Stimulated activated CD8-positive, alpha-beta memory T cell treated with anti-CD3 and anti-CD28 coated beads, Interleukin-15, amount 100 ng/mL, for 24 hours (primary cell): ENCODE data around the gene PHF21A.
"Not testable (repeated sequence)": the region's sequence is repeated elsewhere in the genome, so short reads cannot be mapped to it uniquely, and the experiment has no call there.

Source experiments
- DNase-seq: peaks from one replicate; pipeline ENCODE4 v3.0.0-alpha.2; 2020; ENCODE audit warnings: low read depth

Gene PHF21A

GRCh38 chr11:45904309-45904915 is 216.8 kb downstream of the PHF21A start:
- no peak for DNase-seq

- DNase-seq, result no peak
These were observed 218.5 kb downstream of the PHF21A start for GRCh38 chr11:45902452-45903380.

GRCh38 chr11:45901626-45902025 is 219.6 kb downstream of the PHF21A start:
- DNase-seq, result no peak

DNA sequence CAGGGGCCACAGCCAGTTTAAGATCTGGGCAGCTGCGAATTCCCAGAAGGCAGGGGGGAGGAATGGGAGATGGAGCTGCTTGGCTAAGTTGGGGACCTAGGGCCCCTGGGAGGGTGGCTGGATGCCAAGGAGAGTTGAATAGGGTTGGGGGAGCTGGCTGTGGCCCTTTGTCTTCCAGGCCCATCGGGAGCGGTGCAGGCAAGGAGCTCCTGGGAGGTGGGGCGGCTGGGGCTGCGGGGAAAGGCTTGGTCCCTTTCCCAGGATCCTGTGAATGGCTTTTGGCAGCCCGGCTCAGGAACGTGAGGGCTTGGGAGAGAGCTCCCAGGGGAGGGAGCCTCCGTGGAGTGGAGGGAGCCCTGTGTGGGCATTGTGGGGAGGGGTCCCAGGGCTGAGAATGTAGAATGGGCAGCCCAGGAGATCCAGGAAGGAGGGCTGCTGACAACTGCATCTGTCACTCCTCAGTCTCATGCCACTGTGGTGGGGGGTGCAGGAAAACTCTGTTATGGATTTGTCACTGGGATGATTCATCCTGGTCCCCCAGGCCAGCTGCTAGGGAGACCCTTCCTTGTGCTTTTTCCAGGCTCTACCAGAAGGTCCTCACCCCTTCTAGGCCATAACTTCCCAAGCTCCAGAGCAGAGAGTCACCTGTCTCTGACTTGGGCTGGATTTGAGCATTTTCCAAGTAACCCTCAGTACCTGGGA is 220.2 kb downstream of the PHF21A start:
- no peak for DNase-seq

DNA sequence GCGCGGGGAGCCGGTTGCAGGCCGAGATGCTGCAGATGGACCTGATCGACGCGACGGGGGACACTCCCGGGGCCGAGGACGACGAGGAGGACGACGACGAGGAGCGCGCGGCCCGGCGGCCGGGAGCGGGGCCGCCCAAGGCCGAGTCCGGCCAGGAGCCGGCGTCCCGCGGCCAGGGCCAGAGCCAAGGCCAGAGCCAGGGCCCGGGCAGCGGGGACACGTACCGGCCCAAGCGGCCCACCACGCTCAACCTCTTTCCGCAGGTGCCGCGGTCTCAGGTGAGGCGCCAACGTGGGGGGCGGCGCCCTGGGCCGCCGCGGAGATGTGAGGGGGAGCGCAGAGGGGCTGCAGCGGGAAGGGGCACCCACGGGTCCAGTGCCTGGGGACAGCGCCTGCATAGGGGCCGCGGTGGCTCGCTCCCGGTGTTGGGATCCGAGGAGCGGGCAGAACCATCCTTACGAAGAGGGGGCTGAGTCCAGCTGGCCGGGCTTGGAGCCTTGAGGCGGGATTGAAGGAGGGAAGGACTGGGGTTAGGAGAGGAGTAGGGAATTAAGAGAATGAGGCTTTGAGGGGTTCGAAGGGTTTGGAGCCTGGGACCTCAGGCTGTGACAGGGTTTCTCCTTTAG is 221.0 kb downstream of the PHF21A start:
- DNase-seq, result not testable (repeated sequence)

DNA sequence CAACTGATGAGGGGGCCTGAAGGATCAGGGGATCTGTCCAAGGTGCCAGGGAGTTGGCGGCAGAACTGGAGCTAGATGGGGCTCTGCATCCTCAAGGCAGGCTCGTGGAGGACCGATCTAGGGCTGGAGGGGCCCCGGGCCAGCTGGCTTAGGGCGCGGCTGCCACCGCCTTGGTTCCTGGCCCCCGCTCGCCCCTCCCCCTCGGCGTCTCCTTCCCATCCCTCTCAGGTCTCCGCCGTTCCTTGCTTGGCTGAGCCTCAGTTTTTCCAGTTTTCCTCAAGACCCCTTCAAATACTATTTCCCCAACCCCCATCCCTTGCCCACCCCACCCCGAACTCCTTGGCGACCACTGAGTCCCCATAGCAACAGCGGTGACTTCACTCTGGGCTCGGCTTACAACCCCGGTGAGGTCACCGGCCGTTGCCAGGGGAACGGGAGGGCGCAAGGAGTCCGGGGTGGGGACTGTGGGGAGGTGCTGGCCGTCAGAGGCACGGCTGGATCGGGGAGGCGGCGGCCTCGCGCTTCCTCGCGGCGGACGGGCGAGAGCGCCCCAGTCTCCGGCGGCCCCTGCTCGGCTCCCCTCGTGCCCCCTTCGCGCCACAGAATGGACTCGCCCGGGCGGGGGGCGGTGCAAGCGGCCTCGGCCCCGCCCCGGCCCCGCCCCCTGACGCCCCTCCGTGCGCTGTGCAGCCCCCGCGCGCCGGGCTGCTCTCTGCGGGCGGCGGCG is 221.6 kb downstream of the PHF21A start:
- DNase-seq, result peak; percentile 46

DNA sequence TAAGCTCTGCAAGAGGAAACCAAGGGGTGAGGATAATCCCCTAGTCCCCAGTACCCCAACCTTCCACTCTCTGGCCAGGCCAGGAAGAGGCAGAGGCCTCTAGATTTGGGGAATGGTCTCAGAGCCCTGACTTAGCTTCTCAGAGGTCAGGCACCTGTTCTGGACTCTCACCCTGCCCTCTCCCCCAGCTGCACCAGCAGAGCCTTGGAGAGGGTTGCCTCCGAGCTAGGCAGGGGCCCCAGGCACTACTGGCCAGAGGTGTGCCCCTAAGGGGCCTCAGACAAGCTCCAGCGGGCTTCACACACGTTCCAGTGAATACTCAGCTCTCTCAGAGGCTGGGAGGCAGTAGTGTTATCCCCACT is 222.2 kb downstream of the PHF21A start:
- no peak for DNase-seq

DNA sequence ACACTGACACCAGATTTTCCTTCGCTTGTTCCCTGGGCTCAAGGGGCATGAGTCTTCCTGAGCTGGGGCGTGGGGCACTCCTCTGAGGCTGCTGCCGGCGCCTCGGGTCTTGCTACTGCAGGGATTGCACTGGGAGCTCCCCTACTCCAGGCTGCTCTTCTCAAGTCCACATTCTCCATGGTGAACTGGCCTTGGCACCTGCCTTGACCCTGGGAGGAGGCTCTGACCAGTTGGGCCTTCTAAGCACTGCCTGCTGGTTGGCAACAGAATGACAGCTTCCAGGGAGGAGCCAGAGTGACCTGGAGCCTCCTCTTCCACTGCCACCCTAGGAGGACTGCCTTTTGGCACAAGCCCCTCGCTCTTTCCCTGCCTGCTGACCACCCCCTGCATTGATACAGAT is 223.7 kb downstream of the PHF21A start:
- DNase-seq, result no peak

DNA sequence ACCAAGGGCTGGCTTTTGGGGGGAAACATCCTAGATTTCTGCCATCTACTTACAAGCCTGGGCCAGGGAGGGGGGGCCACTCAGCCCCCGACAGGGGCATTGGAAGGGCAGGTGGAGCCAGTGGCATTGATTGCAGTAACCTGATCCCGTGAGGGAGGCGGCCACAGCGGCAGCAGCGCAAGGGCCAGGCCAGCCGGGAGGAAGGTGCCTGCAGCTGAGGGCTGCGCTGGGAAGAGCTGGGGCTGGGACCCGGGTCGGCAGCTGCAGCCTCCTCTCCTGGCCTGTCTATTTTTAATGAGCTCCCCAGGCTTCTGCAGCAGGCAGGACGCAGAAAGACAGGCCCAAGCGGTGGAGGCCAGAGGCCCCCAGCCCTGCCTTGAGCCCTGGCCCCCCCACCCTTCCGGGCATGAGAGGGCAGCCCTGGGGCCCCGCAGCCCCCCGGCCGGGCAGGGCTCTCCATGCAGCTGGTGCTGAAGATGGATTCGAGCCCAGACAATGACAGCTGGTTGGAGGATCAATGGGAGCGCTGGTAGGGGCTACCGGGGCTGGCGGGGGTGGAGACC is 224.8 kb downstream of the PHF21A start:
- DNase-seq, result no peak

DNA sequence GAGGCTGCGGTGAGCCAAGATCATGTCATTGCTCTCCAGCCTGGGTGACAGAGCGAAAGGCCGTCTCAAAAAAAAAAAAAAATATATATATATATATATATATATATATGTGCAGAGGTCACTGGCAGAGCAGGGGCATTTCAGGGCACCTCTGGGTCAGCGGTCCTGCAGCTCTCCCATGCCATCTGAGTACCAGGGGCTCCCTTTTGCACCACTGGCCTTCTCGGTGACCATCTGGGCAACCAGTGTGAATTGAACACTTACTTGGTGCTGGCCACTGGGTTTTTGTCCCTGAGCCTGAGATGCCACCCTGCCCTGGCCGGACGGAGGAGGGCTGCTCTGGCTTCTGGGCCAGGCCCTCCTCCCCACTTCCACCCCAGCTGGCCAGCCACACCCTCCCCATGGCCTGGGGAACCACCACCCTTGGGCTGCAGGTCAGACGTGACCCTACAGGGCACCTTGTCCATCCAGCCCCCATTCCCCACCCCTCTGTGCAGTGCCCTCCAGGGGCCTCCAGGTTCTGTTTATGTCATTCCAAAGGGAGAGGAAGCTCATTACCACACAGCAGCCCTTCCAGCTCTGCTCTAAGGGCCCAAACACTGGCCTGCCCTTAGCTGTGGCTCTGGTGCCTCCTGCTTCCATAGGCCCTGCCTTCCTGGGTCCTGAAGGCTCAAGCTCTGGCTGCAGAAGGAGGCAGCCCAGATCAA is 225.5 kb downstream of the PHF21A start:
- no peak for DNase-seq

- DNase-seq, result no peak
These were observed 226.6 kb downstream of the PHF21A start for GRCh38 chr11:45894555-45895247.

GRCh38 chr11:45892856-45893255 is 228.4 kb downstream of the PHF21A start:
- no peak for DNase-seq

GRCh38 chr11:45890886-45891550 is 230.2 kb downstream of the PHF21A start:
- DNase-seq, result no peak

- no peak for DNase-seq
These were observed 231.3 kb downstream of the PHF21A start for GRCh38 chr11:45889966-45890365.

GRCh38 chr11:45889555-45889954 is 231.7 kb downstream of the PHF21A start:
- no peak for DNase-seq

- no peak for DNase-seq
These were observed 233.7 kb downstream of the PHF21A start for GRCh38 chr11:45887587-45887986.

DNA sequence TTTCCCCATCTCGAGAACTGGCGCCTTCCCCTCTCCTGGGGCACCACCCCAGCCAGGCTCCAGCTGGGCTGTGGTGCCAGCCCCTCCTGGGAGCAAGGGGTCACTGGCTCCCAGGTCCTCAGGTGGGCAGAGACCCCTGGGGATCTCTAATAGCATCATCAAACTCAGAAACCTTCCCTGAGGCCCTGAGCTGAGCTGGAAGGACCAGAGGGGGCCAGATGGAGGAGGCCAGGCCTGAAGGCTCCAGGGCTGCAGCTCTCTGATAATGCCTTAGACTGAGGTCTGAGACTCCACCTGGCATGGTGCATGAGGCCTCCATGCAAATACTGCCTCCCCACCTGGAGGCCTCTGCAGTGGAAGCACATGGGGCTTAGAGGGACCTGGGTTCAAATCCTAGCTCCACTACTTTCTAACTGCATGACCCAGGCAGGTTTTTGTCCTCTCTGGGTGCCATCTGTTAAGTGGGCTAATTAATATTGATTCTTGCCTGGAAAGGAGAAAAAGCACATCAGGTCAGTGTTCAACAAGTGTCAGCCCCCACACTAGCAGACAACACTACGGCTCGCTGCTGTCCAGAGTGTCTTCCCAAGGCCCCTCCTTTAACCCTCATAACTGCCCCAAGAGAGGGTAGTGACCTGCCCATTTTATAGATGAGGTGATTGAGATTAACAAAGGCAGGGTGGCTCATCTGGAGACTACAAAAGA is 234.3 kb downstream of the PHF21A start:
- DNase-seq, result no peak

- DNase-seq, result no peak
These were observed 235.1 kb downstream of the PHF21A start for GRCh38 chr11:45885921-45886721.
